GM18517 (cell line): ENCODE results near the gene RPS6KA2.

ENCODE experiments used
- ATAC-seq: cut with Tn5 transposase; IDR thresholded peaks from one replicate; pipeline ENCODE4 v1.9.1; 2021; ENCODE audit warnings: mild to moderate bottlenecking, moderate library complexity; ENCODE audit not compliant: unreplicated experiment

RPS6KA2 gene

GRCh38 chr6:166578536-166579236 is 48.4 kb downstream of the RPS6KA2 start:
- no peak for ATAC-seq

DNA sequence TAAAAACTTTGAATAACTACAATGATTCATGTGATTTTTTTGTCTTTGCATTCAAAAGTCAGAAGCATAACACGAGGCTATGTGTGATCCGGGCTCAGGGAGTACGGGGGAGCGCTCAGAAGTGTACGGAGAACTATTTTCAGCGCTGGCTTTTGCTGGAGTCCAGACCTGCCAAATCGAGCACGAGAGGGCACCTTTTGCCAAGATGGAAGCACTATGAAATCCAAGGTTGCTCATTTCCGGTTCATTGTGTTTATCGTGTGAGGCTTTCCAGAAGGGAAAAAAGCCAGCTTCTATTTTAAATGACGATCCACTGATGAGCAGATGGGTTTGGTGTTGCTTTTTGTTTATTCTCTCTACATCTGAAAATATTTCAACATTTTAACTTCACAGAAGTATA is 51.8 kb downstream of the RPS6KA2 start:
- no peak for ATAC-seq

DNA sequence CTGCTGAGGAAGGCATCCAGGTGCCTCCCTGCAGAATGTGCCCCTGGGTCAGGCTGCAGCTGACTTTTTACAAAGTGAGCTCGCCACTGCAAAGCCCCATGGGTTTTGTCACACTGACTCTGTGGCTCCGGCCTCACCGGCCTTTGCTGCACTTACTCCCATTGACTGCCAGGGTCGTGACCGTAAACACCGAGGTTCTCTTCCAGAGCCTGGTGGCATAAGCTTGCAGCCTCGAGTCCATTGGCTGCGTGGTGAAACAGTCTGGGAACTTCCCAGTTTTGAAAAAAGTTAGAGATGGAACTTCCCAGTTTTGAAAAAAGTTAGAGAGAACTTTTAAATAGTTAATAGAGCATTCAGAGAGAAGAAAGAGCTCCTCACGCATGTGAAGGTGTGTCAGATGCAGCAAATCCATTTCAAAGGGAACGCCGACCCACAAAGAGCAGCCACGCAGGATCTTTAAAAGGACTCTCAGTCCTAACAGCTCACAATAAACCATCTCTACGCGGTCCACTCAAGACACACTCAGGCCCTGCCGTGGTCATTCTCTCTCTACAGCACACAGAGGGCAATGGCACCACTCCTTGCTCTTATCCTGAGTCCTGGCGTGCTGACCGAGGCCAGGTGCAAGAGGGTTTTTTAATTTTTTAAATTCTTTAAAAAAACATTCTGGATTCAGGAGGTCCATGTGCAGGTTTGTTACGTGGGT is 53.4 kb downstream of the RPS6KA2 start:
- no peak for ATAC-seq

- ATAC-seq: no peak
These were observed 54.4 kb downstream of the RPS6KA2 start for GRCh38 chr6:166572370-166573261.

DNA sequence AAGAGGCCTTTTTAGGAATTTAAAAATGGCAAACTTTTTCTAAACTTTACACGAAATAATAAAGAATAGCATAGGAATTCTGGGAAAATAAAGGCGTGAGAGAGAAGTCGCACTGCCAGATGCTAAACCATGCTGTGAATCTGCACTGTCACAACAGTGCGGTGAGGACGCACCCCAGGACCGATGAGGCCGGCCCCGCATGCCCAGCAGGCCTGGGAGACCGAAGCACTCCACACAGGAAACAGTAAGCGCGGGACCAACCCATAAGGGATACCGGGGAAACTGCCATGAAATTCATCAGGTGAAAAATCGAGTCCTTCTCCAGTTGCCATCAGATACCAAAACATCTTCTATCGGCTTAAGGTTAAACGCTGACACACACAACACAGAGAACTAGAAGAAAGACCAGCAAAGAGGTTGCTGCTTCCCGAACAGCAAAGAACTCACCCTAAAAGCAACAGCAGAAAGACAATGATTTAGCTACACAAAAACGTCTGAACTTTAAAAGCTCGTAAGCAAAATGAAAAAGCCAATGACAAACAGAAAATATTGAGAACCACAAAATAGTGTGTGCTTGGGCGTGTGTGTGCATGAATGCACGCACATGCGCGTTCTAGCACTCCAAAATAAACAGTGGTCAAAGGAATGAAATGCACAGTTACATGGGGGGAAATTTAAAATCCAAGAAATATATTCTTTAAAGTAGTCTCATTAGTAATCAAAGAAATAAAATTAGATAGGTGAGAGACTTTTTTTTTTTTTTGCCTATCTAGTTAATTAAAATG is 55.9 kb downstream of the RPS6KA2 start:
- no peak for ATAC-seq

DNA sequence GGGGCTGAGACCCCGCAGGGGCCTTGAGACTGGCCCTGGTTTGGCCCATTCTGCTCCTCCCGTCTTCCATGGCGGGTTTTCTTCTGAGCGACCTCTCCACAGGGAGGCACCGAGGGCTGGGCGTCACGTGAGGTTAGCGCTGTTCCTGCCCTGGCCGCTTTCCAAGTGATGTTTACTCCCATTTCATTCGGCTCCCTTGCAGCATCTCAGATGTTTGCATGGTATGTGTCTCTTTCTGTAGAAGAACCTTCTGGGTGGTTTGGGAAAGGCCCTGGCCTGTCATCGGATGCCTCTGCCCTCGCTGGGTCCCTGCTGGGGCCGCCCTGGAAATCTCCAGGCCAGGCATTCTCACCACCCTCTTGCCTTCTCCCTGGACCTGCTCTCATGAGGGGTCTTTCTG is 57.8 kb downstream of the RPS6KA2 start:
- no peak for ATAC-seq

DNA sequence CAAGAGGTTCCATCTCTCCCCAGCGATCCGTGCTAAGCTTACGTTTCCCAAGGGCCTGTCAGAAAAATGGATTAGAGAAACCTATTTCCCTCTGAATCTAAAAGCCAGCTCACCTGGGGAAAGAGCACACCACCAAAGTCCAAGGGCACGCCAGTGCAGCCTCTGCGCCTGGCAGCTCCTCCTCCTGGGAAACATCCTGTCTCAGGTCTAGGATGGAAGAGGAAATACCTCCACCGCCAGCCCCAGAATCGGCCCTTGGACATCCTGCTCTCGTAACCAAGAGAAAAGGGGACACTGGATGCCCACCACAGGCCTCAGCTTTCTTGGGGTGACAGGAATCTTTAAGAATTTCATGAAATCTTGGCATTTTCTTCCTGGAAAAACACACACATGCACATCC is 59.2 kb downstream of the RPS6KA2 start:
- no peak for ATAC-seq

DNA sequence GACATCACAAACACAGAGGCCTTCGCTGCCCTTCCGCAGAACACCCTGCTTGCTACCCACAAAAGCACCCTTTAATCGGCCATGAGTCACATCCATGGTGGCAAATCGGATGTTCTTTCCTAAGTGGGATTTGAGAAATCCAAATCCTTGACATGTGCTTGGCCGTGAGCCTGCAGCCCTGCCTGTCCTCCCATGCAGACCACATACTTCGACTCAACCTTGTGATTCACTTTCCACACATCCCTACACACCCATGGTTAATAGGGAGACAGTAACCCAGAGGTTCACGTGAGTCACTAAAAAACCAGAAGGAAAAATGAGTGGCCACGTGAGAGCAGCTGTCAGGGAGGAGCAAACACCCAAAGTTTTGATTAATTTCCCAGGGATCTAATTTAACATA is 59.9 kb downstream of the RPS6KA2 start:
- no peak for ATAC-seq

GRCh38 chr6:166566026-166567011 is 60.7 kb downstream of the RPS6KA2 start:
- no peak for ATAC-seq

GRCh38 chr6:166565084-166565967 is 61.7 kb downstream of the RPS6KA2 start:
- ATAC-seq: no peak

GRCh38 chr6:166563805-166564204 is 63.2 kb downstream of the RPS6KA2 start:
- ATAC-seq: no peak

GRCh38 chr6:166563200-166563599 is 63.9 kb downstream of the RPS6KA2 start:
- no peak for ATAC-seq

DNA sequence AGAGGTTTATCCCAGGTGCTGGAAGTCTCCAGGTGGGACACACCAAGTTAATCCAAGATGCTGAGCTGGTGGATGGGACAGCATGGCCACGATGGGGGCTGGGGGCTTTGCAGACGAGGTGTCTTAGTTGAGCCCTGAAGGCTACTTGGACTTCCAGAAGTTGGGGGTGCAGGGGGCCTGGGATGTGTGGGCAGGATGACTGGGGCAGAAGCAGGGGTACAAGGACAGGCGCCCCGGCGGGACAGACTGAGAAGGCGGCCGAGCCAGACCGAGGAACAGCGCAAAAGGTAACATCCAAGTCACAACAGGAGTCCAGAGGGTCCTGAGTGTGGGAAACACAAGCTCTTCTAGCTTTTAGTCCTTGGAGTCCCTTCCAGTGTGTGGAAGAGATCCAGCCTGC is 64.3 kb downstream of the RPS6KA2 start:
- no peak for ATAC-seq

- ATAC-seq: no peak
These were observed 65.2 kb downstream of the RPS6KA2 start for GRCh38 chr6:166561771-166562359.

- ATAC-seq: no peak
These were observed 66.8 kb downstream of the RPS6KA2 start for GRCh38 chr6:166560222-166560621.

DNA sequence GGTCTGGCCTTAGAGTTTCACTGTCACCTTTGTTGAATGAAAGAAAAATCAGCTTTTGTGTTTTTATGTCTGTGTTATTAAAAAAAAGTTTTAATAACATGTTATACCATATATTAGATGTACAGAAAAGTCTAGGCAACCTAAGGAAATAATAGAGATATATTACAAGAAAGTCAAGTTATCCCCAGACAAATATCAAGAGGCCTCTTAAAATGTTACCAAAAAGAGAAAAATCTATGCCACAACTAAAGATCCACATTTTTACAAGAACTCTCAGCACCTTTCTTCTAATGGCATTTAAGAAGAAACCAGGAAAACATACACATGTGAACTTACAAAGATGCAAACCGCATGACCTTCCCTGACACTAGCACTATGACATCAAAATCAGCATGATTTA is 67.4 kb downstream of the RPS6KA2 start:
- ATAC-seq: no peak

- ATAC-seq: no peak
These were observed 67.8 kb downstream of the RPS6KA2 start for GRCh38 chr6:166559211-166559610.
